ENCODE measurements around the gene HRH1. TPM values are rescaled to one million over a fixed set of nuclear protein-coding genes. Genes with fewer than 3 reads are reported as not detected.

HRH1 gene
- total RNA-seq, 1 donor from 2014 or later, result 0.31 TPM

DNA sequence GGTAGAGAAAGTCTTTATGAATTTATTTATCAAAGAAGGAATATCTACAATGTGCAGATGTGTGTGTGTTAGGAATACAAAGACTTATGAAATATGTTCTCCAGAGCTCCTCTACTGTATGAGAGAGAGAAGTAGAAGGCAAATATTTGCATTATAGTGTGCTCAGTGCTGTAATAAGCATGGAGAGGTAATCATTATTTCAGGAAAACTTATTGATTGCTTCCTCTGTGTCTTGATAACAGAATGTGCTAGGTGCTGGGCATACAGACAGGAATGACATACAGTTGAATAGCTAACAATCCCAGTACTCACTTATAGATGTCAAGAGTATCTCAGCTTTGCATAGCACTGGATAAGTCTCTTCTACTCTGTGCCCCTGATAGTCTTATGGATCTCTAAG is 148.2 kb downstream of the HRH1 start:
- Mint-ChIP-seq H3K27me3 (ENCODE audit: low read depth) (no peaks in the 10 kb centered on the region), H3K36me3 (peaks cover 20% of the 10 kb centered on the region), H3K27ac (no peak overlapping the region), H3K9me3 (no peaks in the 10 kb centered on the region), H3K4me3 (no peak overlapping the region), H3K4me1 (no peaks in the 10 kb centered on the region)
- TF ChIP-seq, protein P1, sequence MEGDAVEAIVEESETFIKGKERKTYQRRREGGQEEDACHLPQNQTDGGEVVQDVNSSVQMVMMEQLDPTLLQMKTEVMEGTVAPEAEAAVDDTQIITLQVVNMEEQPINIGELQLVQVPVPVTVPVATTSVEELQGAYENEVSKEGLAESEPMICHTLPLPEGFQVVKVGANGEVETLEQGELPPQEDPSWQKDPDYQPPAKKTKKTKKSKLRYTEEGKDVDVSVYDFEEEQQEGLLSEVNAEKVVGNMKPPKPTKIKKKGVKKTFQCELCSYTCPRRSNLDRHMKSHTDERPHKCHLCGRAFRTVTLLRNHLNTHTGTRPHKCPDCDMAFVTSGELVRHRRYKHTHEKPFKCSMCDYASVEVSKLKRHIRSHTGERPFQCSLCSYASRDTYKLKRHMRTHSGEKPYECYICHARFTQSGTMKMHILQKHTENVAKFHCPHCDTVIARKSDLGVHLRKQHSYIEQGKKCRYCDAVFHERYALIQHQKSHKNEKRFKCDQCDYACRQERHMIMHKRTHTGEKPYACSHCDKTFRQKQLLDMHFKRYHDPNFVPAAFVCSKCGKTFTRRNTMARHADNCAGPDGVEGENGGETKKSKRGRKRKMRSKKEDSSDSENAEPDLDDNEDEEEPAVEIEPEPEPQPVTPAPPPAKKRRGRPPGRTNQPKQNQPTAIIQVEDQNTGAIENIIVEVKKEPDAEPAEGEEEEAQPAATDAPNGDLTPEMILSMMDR (IDR thresholded peaks at IDR 0.05; ENCODE audit: unreplicated experiment), result no peak
- no peak for DNase-seq (ENCODE audit: low spot score in 2 of 2, unreplicated experiment in 2 of 2)

DNA sequence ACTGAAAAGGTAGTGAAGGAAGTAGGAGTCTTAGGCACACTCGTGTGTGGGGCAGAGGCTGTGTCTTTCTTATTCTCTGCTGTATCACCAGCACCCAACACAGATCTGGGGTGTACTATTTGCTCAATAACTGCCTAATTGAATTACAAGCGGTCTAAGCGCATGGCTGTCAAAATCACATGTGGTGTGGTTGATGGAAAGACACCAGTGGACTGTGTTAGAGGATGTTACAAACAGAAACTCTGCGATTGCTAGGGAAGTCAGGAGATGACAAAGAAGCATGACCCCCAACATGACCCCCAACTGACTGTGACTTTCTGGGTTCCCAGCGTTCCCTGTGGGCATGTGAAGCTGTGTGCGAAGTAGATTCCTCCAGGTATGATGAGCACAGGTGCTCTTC is 149.9 kb downstream of the HRH1 start:
- Mint-ChIP-seq H3K27me3 (ENCODE audit: low read depth) (no peaks in the 10 kb centered on the region), H3K36me3 (peaks cover 29% of the 10 kb centered on the region), H3K4me1 (no peaks in the 10 kb centered on the region), H3K4me3 (no peak overlapping the region), H3K9me3 (no peaks in the 10 kb centered on the region), H3K27ac (no peak overlapping the region)
- DNase-seq (ENCODE audit: low spot score in 2 of 2, unreplicated experiment in 2 of 2), result no peak
- TF ChIP-seq, protein P1 (IDR thresholded peaks at IDR 0.05; ENCODE audit: unreplicated experiment), result no peak

DNA sequence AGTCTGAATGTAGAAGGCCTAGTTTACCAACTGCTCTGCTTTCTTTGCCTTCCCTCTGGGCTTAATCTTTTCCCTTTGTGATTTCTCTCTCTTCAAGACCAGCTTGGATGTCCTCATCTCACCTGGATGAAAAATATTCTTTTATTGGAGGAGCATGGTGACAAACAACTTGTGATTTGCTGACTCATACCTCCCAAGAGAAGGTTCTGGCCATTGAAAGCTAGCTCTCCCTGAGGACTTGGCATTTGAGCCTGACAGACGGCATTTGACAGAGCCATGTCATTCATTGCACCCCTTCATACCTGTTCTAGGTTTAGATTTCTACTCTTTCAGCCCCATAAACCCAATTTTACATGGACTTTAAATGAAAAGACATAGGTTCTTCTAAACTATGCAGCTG is 151.2 kb downstream of the HRH1 start:
- H3K9me3 Mint-ChIP-seq, result no peaks in the 10 kb centered on the region
- no peak overlapping the region for H3K27ac Mint-ChIP-seq
- H3K27me3 Mint-ChIP-seq (ENCODE audit: low read depth), result no peaks in the 10 kb centered on the region
- H3K4me1 Mint-ChIP-seq, result no peaks in the 10 kb centered on the region
- H3K36me3 Mint-ChIP-seq, result peaks cover 28% of the 10 kb centered on the region
- H3K4me3 Mint-ChIP-seq, result no peak overlapping the region
- TF ChIP-seq, protein P1 (IDR thresholded peaks at IDR 0.05; ENCODE audit: unreplicated experiment), result no peak
- DNase-seq (ENCODE audit: low spot score in 2 of 2, unreplicated experiment in 2 of 2), result no peak

DNA sequence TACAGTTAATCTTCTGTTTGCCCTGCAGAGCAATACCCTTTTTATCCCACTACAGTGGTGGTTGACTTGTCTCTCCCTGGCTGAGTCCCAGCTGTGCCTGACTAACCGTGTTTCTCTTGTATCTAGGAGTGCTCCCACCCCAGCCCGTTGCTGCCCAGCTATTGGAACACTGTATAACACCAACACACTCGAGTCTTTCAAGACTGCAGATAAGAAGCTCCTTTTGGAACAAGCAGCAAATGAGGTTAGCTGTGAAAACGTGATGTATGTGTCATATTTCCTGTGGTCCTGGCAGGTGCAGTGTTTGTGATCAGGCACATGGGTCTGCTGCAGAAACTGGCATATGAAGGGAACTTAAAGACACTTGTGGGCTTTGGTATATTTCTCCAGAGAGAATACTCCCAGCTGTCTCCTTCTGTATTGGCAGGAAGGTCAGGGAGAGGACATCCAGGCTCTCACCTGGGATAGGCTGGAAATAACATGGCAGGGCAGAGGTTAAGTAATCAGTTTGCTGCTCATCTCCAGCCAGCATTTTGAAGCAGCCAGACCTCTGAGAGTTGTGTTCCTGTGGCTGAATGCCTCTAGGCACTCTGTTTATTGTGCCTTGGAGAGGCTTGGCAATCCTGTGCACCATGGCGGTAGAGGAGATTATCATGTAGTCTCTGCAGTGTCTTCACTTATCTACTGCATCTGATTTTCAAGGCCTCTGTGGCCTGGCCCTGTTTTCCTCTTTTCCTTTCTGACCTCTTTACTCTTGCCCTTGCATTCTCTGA is 152.7 kb downstream of the HRH1 start:
- no peaks in the 10 kb centered on the region for H3K9me3 Mint-ChIP-seq
- no peaks in the 10 kb centered on the region for H3K27me3 Mint-ChIP-seq (ENCODE audit: low read depth)
- H3K4me3 Mint-ChIP-seq, result no peak overlapping the region
- DNase-seq (ENCODE audit: low spot score in 2 of 2, unreplicated experiment in 2 of 2), result no peak
- TF ChIP-seq, protein P1 (IDR thresholded peaks at IDR 0.05; ENCODE audit: unreplicated experiment), result no peak
- no peak overlapping the region for H3K27ac Mint-ChIP-seq
- H3K4me1 Mint-ChIP-seq, result no peaks in the 10 kb centered on the region
- H3K36me3 Mint-ChIP-seq, result peaks cover 23% of the 10 kb centered on the region

DNA sequence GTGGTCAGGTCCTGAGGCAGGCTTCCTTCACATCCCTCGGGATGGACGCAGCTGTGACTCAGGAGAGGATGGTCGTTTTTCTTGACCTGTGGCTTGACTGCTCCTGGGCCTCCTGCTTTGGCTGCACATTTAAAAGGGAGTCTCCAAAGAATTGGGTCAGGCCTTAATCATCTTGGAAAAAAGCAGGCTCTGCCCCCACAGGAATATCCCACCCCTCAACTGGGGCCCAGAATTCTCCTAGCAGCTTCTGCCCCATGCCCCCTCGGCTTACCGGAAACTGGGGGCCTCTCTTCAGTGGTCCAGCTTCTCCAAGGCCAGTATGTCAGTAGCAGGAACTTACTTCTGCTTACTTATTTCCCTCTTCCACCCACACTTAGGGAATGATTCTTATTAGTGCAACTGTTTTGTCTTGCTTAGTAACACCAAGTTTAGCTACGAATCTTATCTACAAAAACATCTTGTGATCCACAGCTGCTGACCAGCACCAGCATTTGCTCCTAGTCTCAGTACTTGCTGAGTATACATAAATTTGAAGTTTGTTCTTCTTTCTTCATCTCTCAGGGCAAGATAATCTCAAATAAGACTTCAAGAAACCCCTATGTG is 153.6 kb downstream of the HRH1 start:
- no peak overlapping the region for H3K4me3 Mint-ChIP-seq
- H3K4me1 Mint-ChIP-seq, result no peaks in the 10 kb centered on the region
- H3K9me3 Mint-ChIP-seq, result no peaks in the 10 kb centered on the region
- H3K36me3 Mint-ChIP-seq, result peaks cover 23% of the 10 kb centered on the region
- no peak overlapping the region for H3K27ac Mint-ChIP-seq
- TF ChIP-seq, protein P1 (IDR thresholded peaks at IDR 0.05; ENCODE audit: unreplicated experiment), result no peak
- no peaks in the 10 kb centered on the region for H3K27me3 Mint-ChIP-seq (ENCODE audit: low read depth)
- no peak for DNase-seq (ENCODE audit: low spot score in 2 of 2, unreplicated experiment in 2 of 2)

All from mesothelial cell of epicardium (in vitro differentiated cells).